GM19099 (cell line): ENCODE data around the gene TRUB1.

Source experiments
- POLR2A ChIP-seq: IDR thresholded peaks from 3 replicates; pipeline ENCODE4 v1.6.1; 2011; ENCODE audit warnings: low read depth; ENCODE audit not compliant: insufficient read length; ENCODE audit errors: extremely low read depth

Gene TRUB1

DNA sequence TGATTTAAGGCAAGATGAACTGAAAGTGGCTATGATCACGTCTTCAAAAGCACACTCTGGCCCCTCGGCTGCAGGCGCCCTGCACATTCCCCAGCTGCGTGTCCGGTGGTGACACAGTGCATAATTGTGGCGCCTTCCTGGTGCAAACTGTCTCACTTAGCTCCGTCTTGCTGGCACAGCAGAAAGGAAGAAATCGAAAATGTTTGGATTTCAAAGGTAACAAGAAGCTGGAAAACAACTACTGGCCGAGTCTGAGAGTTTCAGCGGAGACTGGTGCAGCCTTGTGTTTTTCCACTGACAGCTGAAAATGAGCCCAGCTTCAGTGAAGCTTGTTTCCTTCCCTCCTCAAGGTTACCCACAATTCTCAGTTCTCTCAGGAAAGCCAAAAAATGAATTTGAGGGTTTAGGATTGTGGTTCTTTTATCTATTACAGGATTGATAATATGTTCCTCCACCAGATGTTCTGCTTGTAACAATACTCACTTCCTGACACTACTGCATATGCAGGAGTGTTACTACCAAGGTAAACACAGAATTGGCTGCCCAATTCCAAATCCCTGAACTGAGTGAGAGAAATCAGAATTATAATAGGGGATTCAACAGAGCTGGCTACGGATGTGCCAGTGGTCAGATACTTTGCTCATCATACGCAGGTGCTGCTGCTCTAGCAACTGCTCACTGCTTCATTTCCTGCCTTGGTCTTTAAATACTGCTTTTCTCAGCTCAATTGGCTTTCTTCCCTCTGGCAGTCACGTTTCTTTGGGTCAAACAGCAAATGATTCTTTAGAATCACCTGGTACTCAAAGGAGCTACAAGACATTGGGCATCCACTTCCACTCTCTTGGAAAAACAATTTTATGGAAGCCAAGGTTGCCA is 63.7 kb downstream of the TRUB1 start:
- TF ChIP-seq POLR2A = no peak

DNA sequence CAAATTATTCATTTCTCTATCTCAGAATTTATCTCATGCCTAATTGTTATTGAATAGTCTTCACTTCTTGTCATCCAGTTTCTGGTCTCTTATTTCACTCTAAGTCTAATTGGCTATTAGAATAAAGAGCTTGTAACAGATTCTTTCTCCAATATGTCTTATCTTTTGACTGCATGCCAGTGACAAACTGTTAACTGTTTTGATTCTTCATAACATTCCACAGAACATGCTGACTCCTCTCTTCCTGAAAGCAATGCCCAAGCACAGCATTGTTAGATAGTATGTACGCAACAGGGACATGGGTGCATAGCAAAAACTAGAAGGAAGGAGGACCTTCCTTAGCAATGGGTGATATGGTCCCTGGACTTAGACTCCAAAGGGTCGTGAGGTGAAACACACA is 65.4 kb downstream of the TRUB1 start:
- no peak for TF ChIP-seq POLR2A

DNA sequence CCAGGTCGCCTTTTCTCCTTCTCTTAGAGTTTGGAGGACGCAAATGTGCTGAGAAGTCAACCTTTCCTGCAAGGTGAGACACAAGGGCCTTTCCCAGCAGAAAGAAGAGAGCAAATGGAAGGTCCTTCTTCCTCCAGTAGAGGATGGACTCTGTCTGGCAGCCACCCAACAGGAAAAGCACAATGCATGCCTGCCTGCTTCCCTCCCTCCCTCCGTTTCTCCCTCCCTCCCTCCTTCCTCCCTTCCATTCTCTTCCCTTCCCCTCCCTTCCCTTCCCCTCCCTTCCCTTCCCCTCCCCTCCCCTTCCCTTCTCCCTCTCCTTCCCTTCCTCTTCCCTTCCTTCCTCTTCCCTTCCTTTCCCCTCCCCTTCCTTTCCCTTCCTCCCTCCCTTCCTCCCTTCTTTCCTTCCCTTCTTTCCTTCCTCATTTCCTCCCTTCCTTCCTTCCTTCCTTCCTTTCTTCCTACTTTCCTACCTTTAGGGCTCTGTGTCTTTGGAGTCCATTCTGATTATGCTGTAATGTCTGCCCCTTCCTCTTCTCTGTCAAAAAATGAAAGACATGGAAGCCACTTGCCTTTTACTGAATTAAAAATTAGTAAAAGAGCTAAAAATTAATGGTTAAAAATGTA is 66.4 kb downstream of the TRUB1 start:
- TF ChIP-seq POLR2A = no peak

- TF ChIP-seq POLR2A = no peak
Observed at GRCh38 chr10:115005771-115006170, 67.8 kb downstream of the TRUB1 start.

- no peak for TF ChIP-seq POLR2A
Observed at GRCh38 chr10:115018185-115018931, 80.4 kb downstream of the TRUB1 start.

DNA sequence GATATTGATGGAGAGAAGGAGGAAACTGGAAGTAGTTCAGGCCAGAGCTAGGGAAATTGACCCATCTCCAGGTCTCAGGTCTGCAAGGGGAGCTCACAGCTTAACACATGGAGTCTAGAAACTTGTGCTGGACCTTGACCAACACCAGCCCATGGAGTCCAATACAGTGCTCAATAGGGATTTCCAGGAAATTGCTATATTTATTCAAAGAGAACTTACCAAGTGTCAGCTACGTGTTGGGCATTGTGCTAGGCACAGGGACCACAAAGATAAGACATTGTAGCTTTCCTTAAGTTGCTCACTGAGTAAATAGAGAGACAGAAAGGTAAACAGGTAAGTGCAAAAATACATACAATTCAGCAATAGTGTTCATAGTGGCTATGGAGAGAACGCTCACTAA is 82.5 kb downstream of the TRUB1 start:
- no peak for TF ChIP-seq POLR2A

- no peak for TF ChIP-seq POLR2A
Observed at GRCh38 chr10:115022733-115023132, 84.7 kb downstream of the TRUB1 start.

DNA sequence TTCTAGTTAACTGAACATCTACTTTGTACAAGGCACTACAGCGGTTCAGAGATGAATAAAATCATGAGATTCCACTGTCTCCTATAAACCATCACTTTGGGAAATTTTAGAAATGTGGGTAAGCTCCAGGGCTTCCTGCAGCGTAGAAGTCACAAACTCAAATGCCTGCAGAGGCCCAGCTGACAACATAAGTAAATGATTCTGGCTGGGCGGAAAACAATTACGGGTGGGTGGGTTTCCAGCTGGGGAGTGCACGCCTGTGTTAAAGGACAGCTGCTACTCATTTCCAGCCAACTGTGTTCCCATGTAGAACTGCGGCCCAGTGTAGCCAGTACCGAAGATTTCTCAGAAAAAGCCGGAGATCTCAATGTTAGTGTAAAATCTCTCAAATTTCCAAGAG is 85.7 kb downstream of the TRUB1 start:
- TF ChIP-seq POLR2A = no peak

DNA sequence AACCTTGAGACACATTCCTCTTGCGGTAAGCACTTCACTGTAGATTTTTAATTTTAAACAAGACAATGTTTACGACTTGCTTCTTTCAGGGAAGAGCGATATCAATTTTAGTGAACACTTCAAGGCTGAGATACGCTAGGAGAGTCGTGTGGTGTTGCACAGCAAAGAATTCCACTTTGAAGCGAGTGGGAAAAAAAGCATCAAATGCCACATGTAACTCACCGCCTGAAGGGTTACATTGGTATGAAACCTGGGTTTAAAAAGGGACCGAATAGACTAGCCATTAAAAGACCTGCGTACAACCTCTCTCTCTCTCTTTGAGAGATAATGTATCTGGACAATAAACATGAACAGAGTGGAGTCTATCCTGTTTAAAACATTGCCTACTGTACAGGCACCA is 86.4 kb downstream of the TRUB1 start:
- no peak for TF ChIP-seq POLR2A

DNA sequence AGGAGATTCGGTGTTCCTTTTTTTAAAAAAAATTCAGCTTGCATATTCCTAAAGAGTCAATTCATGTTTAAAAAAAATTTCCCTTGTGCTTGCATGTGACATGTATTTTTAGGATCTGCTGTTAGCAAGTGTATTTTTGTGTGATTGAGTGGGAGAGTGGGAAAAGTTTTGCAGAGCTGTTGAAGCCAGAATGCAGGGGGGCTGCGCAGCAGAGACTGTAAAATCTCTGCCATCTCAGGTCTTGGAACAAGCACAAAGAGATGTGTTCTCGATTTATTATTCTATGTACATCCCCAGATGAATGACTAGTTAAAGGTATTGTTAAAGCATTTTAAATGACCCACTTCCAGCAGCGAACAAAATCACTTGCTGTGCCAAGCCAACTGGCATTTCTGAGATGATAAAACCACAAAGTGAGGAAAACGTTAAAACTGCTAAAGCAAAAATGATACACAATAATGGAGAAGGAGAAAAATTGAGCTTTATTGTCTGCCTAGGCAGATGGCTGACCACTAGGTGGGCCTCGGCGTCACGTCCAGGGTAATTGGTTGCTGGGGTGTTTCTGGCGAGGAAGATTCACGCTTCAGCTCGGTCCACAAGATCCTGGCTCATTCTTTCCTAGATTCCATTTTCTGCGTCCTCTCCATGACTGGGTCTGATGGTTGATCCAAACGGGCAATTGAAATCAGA is 88.2 kb downstream of the TRUB1 start:
- TF ChIP-seq POLR2A = no peak

GRCh38 chr10:115026746-115027140 is 88.7 kb downstream of the TRUB1 start:
- no peak for TF ChIP-seq POLR2A
